Liver (tissue), 9 donors: ENCODE data around the gene SMYD4. TPM values are rescaled to one million over a fixed set of nuclear protein-coding genes. Genes with fewer than 3 reads are reported as not detected.
"Not testable (repeated sequence)": the region's sequence is repeated elsewhere in the genome, so short reads cannot be mapped to it uniquely, and the experiment has no call there.

Experiments
- DNase-seq: peaks from one replicate; pipeline ENCODE4 v3.0.0-alpha.2; 2017; ENCODE audit warnings: low spot score
- H3K27ac ChIP-seq, 2 donors: one replicate each; pipeline ENCODE4 v1.7.0; 2013; ENCODE audit warnings: inconsistent platforms in 2 of 2, low read length in 2 of 2, control low read depth in 1 of 2, low read depth in 1 of 2, mild to moderate bottlenecking in 1 of 2
- H3K27me3 ChIP-seq, 4 donors: one replicate each; pipeline versions ENCODE4 v1.6.1 to v1.7.0; 2013; ENCODE audit warnings: low read length in 3 of 4, inconsistent platforms in 1 of 4, mild to moderate bottlenecking in 1 of 4, moderate library complexity in 1 of 4; ENCODE audit not compliant: control insufficient read depth in 4 of 4, insufficient read depth in 4 of 4
- H3K36me3 ChIP-seq, 4 donors: one replicate each; pipeline versions ENCODE4 v1.6.1 to v1.7.0; 2013; ENCODE audit warnings: low read length in 3 of 4, mild to moderate bottlenecking in 3 of 4, low read depth in 1 of 4, moderate library complexity in 1 of 4; ENCODE audit not compliant: control insufficient read depth in 4 of 4, insufficient read depth in 3 of 4
- H3K4me1 ChIP-seq, 4 donors: one replicate each; pipeline versions ENCODE4 v1.6.1 to v1.7.0; 2013; ENCODE audit warnings: low read length in 3 of 4, mild to moderate bottlenecking in 3 of 4, moderate library complexity in 1 of 4; ENCODE audit not compliant: control insufficient read depth in 4 of 4, insufficient read depth in 4 of 4
- H3K4me3 ChIP-seq, 3 donors: one replicate each; pipeline versions ENCODE4 v1.6.1 to v1.7.0; 2013; ENCODE audit warnings: low read length in 3 of 3, control low read depth in 1 of 3, low read depth in 1 of 3, mild to moderate bottlenecking in 1 of 3
- H3K9ac ChIP-seq, 2 donors: one replicate each; pipeline ENCODE4 v1.7.0; 2013; ENCODE audit warnings: low read length in 2 of 2, mild to moderate bottlenecking in 2 of 2, moderate library complexity in 2 of 2, control low read depth in 1 of 2, low read depth in 1 of 2
- H3K9me3 ChIP-seq, 4 donors: one replicate each; pipeline versions ENCODE4 v1.6.1 to v1.7.0; 2013; ENCODE audit warnings: low read length in 3 of 4; ENCODE audit not compliant: control insufficient read depth in 4 of 4
- ATF3 ChIP-seq: IDR thresholded peaks from 2 replicates; pipeline ENCODE4 v1.6.1; 2016; ENCODE audit warnings: antibody characterized with exemption
- EGR1 ChIP-seq, 2 donors: IDR thresholded peaks; 2 replicates each; pipeline ENCODE4 v1.6.1; 2016 to 2018; ENCODE audit warnings: antibody characterized with exemption in 2 of 2, low read depth in 2 of 2
- FOXA1 ChIP-seq: IDR thresholded peaks from 2 replicates; pipeline ENCODE4 v1.6.1; 2016; ENCODE audit warnings: antibody characterized with exemption
- FOXA2 ChIP-seq: IDR thresholded peaks from 2 replicates; pipeline ENCODE4 v1.6.1; 2016; ENCODE audit warnings: antibody characterized with exemption
- GABPA ChIP-seq, 2 donors: IDR thresholded peaks in 1 of 2; conservative IDR thresholded peaks in 1 of 2; 2 replicates each; pipeline ENCODE4 v1.6.1; 2016; ENCODE audit warnings: antibody characterized with exemption in 2 of 2, mild to moderate bottlenecking in 1 of 2, moderate library complexity in 1 of 2
- HNF4A ChIP-seq, 2 donors: conservative IDR thresholded peaks; 2 replicates each; pipeline ENCODE4 v1.6.1; 2016; ENCODE audit warnings: antibody characterized with exemption in 2 of 2, mild to moderate bottlenecking in 2 of 2
- HNF4G ChIP-seq: IDR thresholded peaks from 2 replicates; pipeline ENCODE4 v1.6.1; 2016; ENCODE audit warnings: antibody characterized with exemption
- JUND ChIP-seq, 2 donors: IDR thresholded peaks; 2 replicates each; pipeline ENCODE4 v1.6.1; 2016; ENCODE audit warnings: antibody characterized with exemption in 2 of 2
- NR2F2 ChIP-seq: IDR thresholded peaks from 2 replicates; pipeline ENCODE4 v1.6.1; 2016; ENCODE audit warnings: antibody characterized with exemption
- RAD21 ChIP-seq, 2 donors: IDR thresholded peaks; 2 replicates each; pipeline ENCODE4 v1.6.1; 2016; ENCODE audit warnings: antibody characterized with exemption in 2 of 2, mild to moderate bottlenecking in 2 of 2
- REST ChIP-seq: IDR thresholded peaks from 2 replicates; pipeline ENCODE4 v1.6.1; 2016; ENCODE audit warnings: antibody characterized with exemption, mild to moderate bottlenecking
- RXRA ChIP-seq, 2 donors: IDR thresholded peaks; 2 replicates each; pipeline ENCODE4 v1.6.1; 2017 to 2018; ENCODE audit warnings: antibody characterized with exemption in 2 of 2, mild to moderate bottlenecking in 1 of 2
- SP1 ChIP-seq: IDR thresholded peaks from 2 replicates; pipeline ENCODE4 v1.6.1; 2018; ENCODE audit warnings: antibody characterized with exemption, mild to moderate bottlenecking
- TAF1 ChIP-seq: conservative IDR thresholded peaks from 2 replicates; pipeline ENCODE4 v1.6.1; 2016; ENCODE audit warnings: antibody characterized with exemption, mild to moderate bottlenecking
- YY1 ChIP-seq: IDR thresholded peaks from 2 replicates; pipeline ENCODE4 v1.6.1; 2016; ENCODE audit warnings: antibody characterized with exemption, mild to moderate bottlenecking
- ZBTB33 ChIP-seq: IDR thresholded peaks from 2 replicates; pipeline ENCODE4 v1.6.1; 2016; ENCODE audit warnings: antibody characterized with exemption
- WGBS: extraction: QIAGEN DNeasy Blood & Tissue Kit; methylation state at CpG from one replicate; pipeline ENCODE4 v1.1.7; 2013; 5-methylcytosine and 5-hydroxymethylcytosine counted together
- polyA plus RNA-seq, 2 donors: library from polyadenylated mRNA; stranded (reverse) in 1 of 2; unstranded in 1 of 2; fragments of 200-250 nt in 1 of 2; fragments of >200 nt in 1 of 2; fragmentation: Nextera tagmentation in 1 of 2; extraction: Ambion mirVana in 1 of 2; gene quantifications; one replicate each; pipeline versions ENCODE4 v1.2.1 to v1.2.3, GENCODE V29; 2013 to 2015
- total RNA-seq, 2 donors: library from RNA; depleted of rRNA; stranded (reverse); fragments of >200 nt; gene quantifications; one replicate each; pipeline ENCODE4 v1.2.3, GENCODE V29; 2014
- TF ChIP-seq, protein P1 (sequence below): fragments of 150-350 bp; IDR thresholded peaks from 2 replicates; pipeline ENCODE4 v1.5.1; 2017; ENCODE audit warnings: improper control_type of control experiment, low read depth, low read length; ENCODE audit not compliant: missing input control
- TF ChIP-seq, protein P2 (sequence below): IDR thresholded peaks from 2 replicates; pipeline ENCODE4 v1.6.1; 2016; ENCODE audit warnings: antibody characterized with exemption
- donor health status: healthy.
- donor health status: healthy.
- donor health status: healthy.
- donor health status: healthy.
- donor health status: healthy.

Gene SMYD4
- total and polyA plus RNA-seq, 4 donors = 2.2 to 9.5 (median 5.2) TPM

DNA sequence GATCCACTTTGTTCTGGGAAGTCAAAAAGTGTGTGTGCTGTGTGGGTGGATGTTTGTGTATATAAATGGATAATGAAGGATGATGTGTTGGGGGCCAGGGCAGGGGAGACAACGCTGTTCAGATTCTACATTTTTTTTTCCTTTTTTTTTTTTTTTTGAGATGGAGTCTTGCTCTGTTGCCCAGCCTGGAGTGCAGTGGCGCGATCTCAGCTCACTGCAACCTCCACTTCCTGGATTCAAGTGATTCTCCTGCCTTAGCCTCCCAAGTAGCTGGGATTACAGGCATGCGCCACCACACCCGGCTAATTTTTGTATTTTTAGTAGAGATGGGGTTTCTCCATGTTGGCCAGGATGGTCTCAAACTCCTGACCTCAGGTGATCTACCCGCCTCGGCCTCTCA is 65.0 kb downstream of the SMYD4 start:
- not testable (repeated sequence) for H3K9ac ChIP-seq, H3K36me3 ChIP-seq, DNase-seq, H3K9me3 ChIP-seq, H3K4me3 ChIP-seq, H3K27me3 ChIP-seq
- 85% methylated on average over 7 of the region's 7 CpGs for WGBS
- Histone ChIP-seq H3K4me1 (peaks cover 4 to 35% (median 11%) of the 10 kb centered on the region in 4 donors), H3K27ac (peak overlapping the region; percentile 94 to 99)
- peak in 1 of 2 donors; percentile 1 for TF ChIP-seq HNF4A (conservative IDR thresholded peaks at IDR 0.05)
- peak in 1 of 2 donors; percentile 33 for TF ChIP-seq EGR1 (IDR thresholded peaks at IDR 0.05; ENCODE audit: low read depth in 2 of 2)

GRCh38 chr17:1764284-1764683 is 65.4 kb downstream of the SMYD4 start:
- Histone ChIP-seq H3K9ac (peak overlapping the region; percentile 2 to 33), H3K27ac (peak overlapping the region; percentile 94 to 99), H3K9me3 (no peaks in the 10 kb centered on the region), H3K27me3 (no peaks in the 10 kb centered on the region), H3K4me3 (peak overlapping the region in 1 of 3 donors; percentile 71), H3K36me3 (peaks cover 0 to 4% (median 1%) of the 10 kb centered on the region in 4 donors), H3K4me1 (peaks cover 4 to 34% (median 11%) of the 10 kb centered on the region in 4 donors)
- 4% methylated on average over 11 of the region's 11 CpGs for WGBS
- no peak for TF ChIP-seq TAF1
- TF ChIP-seq, protein P1, sequence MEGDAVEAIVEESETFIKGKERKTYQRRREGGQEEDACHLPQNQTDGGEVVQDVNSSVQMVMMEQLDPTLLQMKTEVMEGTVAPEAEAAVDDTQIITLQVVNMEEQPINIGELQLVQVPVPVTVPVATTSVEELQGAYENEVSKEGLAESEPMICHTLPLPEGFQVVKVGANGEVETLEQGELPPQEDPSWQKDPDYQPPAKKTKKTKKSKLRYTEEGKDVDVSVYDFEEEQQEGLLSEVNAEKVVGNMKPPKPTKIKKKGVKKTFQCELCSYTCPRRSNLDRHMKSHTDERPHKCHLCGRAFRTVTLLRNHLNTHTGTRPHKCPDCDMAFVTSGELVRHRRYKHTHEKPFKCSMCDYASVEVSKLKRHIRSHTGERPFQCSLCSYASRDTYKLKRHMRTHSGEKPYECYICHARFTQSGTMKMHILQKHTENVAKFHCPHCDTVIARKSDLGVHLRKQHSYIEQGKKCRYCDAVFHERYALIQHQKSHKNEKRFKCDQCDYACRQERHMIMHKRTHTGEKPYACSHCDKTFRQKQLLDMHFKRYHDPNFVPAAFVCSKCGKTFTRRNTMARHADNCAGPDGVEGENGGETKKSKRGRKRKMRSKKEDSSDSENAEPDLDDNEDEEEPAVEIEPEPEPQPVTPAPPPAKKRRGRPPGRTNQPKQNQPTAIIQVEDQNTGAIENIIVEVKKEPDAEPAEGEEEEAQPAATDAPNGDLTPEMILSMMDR = no peak
- peak in 1 of 2 donors; percentile 19 for TF ChIP-seq RXRA (IDR thresholded peaks at IDR 0.05)
- TF ChIP-seq GABPA (IDR thresholded peaks at IDR 0.05 in 1 of 2, conservative IDR thresholded peaks at IDR 0.05 in 1 of 2) = no peak
- TF ChIP-seq YY1 = peak; percentile 42
- TF ChIP-seq ZBTB33 = no peak
- peak; percentile 39 to 56 for TF ChIP-seq RAD21 (IDR thresholded peaks at IDR 0.05)
- TF ChIP-seq, protein P2, sequence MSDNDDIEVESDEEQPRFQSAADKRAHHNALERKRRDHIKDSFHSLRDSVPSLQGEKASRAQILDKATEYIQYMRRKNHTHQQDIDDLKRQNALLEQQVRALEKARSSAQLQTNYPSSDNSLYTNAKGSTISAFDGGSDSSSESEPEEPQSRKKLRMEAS = peak; percentile 87
- no peak for TF ChIP-seq HNF4G
- no peak for TF ChIP-seq EGR1 (IDR thresholded peaks at IDR 0.05; ENCODE audit: low read depth in 2 of 2)
- TF ChIP-seq ATF3 = no peak
- TF ChIP-seq FOXA2 = no peak
- no peak for TF ChIP-seq NR2F2
- no peak for TF ChIP-seq FOXA1
- TF ChIP-seq SP1 = peak; percentile 52
- TF ChIP-seq JUND (IDR thresholded peaks at IDR 0.05) = no peak
- TF ChIP-seq HNF4A (conservative IDR thresholded peaks at IDR 0.05) = peak in 1 of 2 donors; percentile 28
- no peak for TF ChIP-seq REST
- peak; percentile 74 for DNase-seq
